ENCODE measurements around the gene CIT. TPM values are rescaled to one million over a fixed set of nuclear protein-coding genes. Genes with fewer than 3 reads are reported as not detected.
A peak's percentile ranks its signal among the peaks of the same experiment; 100 is the strongest.

CIT gene
- total RNA-seq, 2 donors from 2014 or later, result 0.33 to 1.3 TPM

- Histone ChIP-seq H3K27me3 (no peaks in the 10 kb centered on the region), H3K4me1 (no peaks in the 10 kb centered on the region), H3K9me3 (no peaks in the 10 kb centered on the region), H3K36me3 (replicated peaks in 1 of 2; ENCODE audit: insufficient read depth in 1 of 2, low read depth in 2 of 2) (no peaks in the 10 kb centered on the region), H3K27ac (no peak overlapping the region), H3K4me3 (no peak overlapping the region)
- ATAC-seq, result no peak
- TF ChIP-seq POLR2A (IDR thresholded peaks at IDR 0.05) (no peak), CTCF (IDR thresholded peaks at IDR 0.05) (no peak)
- intact Hi-C loops (cut with DNase I), result no loop called here
- DNase-seq, result no peak
- 63 to 64% methylated on average over 3 of the region's 3 CpGs for WGBS, 2 donors
Observed at GRCh38 chr12:119652665-119653064, 224.5 kb downstream of the CIT start.

- DNase-seq (no peak), ATAC-seq (no peak)
- Histone ChIP-seq H3K27ac (no peak overlapping the region), H3K9me3 (no peaks in the 10 kb centered on the region), H3K4me1 (no peaks in the 10 kb centered on the region), H3K36me3 (replicated peaks in 1 of 2; ENCODE audit: insufficient read depth in 1 of 2, low read depth in 2 of 2) (no peaks in the 10 kb centered on the region), H3K4me3 (no peak overlapping the region), H3K27me3 (no peaks in the 10 kb centered on the region)
- WGBS, 2 donors, result 57 to 59% methylated on average over 4 of the region's 4 CpGs
- TF ChIP-seq POLR2A (IDR thresholded peaks at IDR 0.05) (no peak), CTCF (IDR thresholded peaks at IDR 0.05) (peak in 6 of 7 experiments; percentile 39 to 61 (median 46))
- intact Hi-C loops (cut with DNase I), result no loop called here
Observed at GRCh38 chr12:119649202-119649808, 227.8 kb downstream of the CIT start.

GRCh38 chr12:119645535-119646059, 231.5 kb downstream of the CIT start:
- H3K4me3 ChIP-seq, result no peak overlapping the region
- H3K27me3 ChIP-seq, result no peaks in the 10 kb centered on the region
- H3K4me1 ChIP-seq, result no peaks in the 10 kb centered on the region
- DNase-seq (no peak), ATAC-seq (no peak)
- H3K27ac ChIP-seq, result no peak overlapping the region
- intact Hi-C loops (cut with DNase I), result no loop called here
- TF ChIP-seq CTCF (IDR thresholded peaks at IDR 0.05) (no peak), POLR2A (IDR thresholded peaks at IDR 0.05) (no peak)
- H3K36me3 ChIP-seq (replicated peaks in 1 of 2; ENCODE audit: insufficient read depth in 1 of 2, low read depth in 2 of 2), result no peaks in the 10 kb centered on the region
- 63 to 74% methylated on average over 4 to 7 of the region's 7 CpGs for WGBS, 2 donors
- no peaks in the 10 kb centered on the region for H3K9me3 ChIP-seq

- no peak for ATAC-seq
- H3K4me1 ChIP-seq, result no peaks in the 10 kb centered on the region
- H3K27ac ChIP-seq, result no peak overlapping the region
- H3K4me3 ChIP-seq, result no peak overlapping the region
- intact Hi-C loops (cut with DNase I), result no loop called here
- WGBS, 2 donors, result 79 to 81% methylated on average over 3 of the region's 3 CpGs
- H3K9me3 ChIP-seq, result no peaks in the 10 kb centered on the region
- no peaks in the 10 kb centered on the region for H3K27me3 ChIP-seq
- H3K36me3 ChIP-seq (replicated peaks in 1 of 2; ENCODE audit: insufficient read depth in 1 of 2, low read depth in 2 of 2), result no peaks in the 10 kb centered on the region
- TF ChIP-seq POLR2A (IDR thresholded peaks at IDR 0.05) (no peak), CTCF (IDR thresholded peaks at IDR 0.05) (no peak)
- no peak for DNase-seq
Observed at GRCh38 chr12:119644930-119645329, 232.2 kb downstream of the CIT start.

GRCh38 chr12:119642986-119643385, 234.1 kb downstream of the CIT start:
- Histone ChIP-seq H3K4me1 (no peaks in the 10 kb centered on the region), H3K27me3 (no peaks in the 10 kb centered on the region), H3K36me3 (replicated peaks in 1 of 2; ENCODE audit: insufficient read depth in 1 of 2, low read depth in 2 of 2) (no peaks in the 10 kb centered on the region), H3K4me3 (no peak overlapping the region), H3K27ac (no peak overlapping the region), H3K9me3 (no peaks in the 10 kb centered on the region)
- intact Hi-C loops (cut with DNase I), result no loop called here
- ATAC-seq, result no peak
- no peak for TF ChIP-seq POLR2A (IDR thresholded peaks at IDR 0.05)
- TF ChIP-seq CTCF (IDR thresholded peaks at IDR 0.05), result no peak
- WGBS, 2 donors, result 60 to 62% methylated on average over 4 of the region's 4 CpGs
- no peak for DNase-seq

All from body of pancreas (tissue), 4 donors.